Embryonic facial prominence (tissue), 1 donor: Measurements from ENCODE around the gene SLC30A7.
"Not testable (repeated sequence)": the region's sequence is repeated elsewhere in the genome, so short reads cannot be mapped to it uniquely, and the experiment has no call there.

ENCODE experiments used
- DNase-seq: peaks from one replicate; pipeline ENCODE4 v3.0.0-alpha.2; 2016; ENCODE audit errors: extremely low spot score

SLC30A7 gene

DNA sequence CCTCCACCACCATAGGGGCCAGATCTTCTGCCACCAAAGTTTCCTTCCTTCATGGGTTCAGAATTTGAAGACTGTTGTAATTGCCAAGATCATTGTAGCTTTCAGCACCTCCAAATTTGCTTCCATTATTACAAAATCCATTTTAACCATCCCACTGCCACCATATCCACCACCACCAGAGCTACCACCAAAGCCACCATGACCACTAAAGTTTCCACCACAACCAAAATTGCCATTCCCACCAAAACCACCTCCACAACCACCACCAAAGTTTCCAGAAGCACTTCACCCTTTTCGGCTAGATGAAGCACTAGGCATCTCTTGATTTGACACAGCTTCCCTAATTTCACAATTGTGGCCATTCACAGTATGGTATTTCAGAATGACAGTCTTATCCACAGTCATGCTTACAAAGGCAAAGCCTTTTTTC, 45.2 kb downstream of the SLC30A7 start:
- no peak for DNase-seq

DNA sequence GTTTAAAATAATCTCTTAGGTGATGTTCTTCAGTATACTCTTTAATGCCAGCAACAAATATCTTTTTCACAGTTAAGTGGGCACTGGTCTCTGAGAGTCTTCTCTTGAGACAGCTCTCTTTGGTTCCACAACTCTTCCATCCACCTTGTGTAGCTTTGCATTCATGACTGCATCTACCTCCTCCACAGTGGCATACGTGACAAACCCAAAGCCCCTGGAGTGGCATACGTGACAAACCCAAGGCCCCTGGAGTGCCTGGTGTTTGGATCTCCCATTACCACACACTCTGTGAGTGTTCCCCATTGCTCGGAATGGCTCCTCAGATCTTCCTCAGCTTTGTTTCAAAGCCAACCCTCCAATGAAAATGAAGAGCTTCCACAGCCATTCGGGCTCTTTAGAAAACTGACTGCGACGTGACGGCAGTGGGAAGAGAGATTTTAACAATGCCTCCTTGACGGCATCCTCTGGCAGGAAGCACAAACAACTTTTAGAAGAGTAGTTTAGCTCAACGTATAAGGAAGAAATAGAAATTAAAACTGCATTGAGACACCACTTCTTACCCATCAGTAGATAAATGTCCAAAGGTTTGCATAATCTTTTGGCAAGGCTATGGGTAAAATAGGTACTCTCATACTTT, 45.8 kb downstream of the SLC30A7 start:
- no peak for DNase-seq

GRCh38 chr1:100942304-100943046, 46.6 kb downstream of the SLC30A7 start:
- no peak for DNase-seq

DNA sequence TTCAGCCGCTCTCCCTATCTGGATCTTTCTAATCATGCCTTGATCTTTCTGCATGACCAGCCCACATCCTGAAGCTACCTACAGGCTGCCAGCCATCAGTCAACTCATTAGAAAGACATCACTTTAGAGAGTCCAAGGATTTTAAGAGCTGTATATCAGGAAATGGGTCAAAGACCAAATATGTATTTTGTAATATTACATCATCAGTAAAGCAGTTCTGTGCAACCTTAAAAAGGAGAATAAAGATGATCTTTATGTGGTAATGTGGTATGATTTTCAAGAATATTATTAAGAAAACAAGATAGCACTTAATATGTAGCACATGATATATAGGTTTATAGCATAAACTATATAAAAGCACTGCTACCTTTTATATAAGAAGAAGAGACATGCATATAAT, 47.6 kb downstream of the SLC30A7 start:
- DNase-seq = no peak

GRCh38 chr1:100946064-100946463, 50.2 kb downstream of the SLC30A7 start:
- not testable (repeated sequence) for DNase-seq

- DNase-seq = not testable (repeated sequence)
Measured at GRCh38 chr1:100947816-100948215, 51.9 kb downstream of the SLC30A7 start.

DNA sequence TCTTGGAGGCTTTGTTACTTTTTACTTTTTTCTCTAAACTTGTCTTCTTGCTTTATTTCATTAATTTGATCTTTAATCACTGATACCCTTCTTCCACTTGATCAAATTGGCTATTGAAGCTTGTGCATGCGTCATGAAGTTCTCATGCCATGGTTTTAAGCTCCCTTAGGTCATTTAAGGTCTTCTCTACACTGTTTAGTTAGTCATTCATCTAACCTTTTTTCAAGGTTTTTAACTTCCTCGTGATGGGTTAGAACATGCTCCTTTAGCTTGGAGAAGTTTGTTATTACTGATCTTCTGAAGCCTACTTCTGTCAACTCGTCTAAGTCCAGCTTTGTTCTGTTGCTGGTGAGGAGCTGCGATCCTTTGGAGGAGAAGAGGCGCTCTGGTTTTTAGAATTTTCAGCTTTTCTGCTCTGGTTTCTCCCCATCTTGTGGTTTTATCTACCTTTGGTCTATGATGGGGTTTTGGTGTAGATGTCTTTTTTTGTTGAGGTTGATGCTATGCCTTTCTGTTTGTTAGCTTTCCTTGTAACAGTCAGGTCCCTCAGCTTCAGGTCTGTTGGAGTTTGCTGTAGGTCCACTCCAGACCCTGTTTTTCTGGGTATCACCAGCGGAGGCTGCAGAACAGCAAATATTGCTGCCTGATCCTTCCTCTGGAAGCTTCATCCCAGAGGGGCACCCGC, 53.0 kb downstream of the SLC30A7 start:
- not testable (repeated sequence) for DNase-seq

GRCh38 chr1:100949515-100950158, 53.7 kb downstream of the SLC30A7 start:
- not testable (repeated sequence) for DNase-seq

DNA sequence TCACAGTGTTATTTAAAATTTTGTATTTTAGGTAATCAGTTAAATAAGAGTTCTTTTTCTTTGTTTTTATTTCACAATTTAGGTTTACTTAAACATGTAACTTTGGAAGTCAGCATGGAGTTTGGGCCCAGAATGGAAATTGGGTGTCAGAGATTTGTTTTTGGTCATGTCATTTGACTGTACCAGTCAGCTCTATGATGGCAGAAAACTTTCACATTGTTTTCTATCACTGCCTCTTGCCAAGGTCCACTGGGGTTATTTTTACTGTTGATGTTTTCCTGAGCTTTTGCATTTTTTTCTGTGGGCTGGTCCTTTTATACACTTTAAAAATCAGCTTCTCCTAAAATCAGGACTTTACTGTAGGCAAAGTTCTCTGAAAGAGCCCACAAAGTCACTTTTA, 54.4 kb downstream of the SLC30A7 start:
- DNase-seq = no peak

DNA sequence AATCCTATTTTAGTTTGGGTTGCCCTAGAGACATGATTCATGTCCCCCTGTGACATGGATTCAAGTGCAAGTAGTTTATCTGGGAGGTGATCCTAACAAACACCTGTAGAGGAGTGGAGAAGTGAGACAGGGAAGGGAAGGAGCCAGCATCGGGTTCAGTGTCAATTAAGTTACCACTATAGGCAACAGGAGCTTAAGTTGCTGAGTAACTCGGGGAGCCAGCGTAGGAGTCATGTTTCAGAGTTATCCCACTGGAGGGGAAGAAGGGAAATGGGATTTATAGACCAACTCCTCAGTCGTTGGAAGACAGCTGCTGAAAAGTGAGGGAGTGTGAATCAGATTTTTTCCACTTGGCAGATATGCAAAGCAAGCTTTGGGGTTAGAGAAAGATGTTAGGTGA, 54.9 kb downstream of the SLC30A7 start:
- DNase-seq = no peak

- no peak for DNase-seq
Measured at GRCh38 chr1:100952104-100952745, 56.3 kb downstream of the SLC30A7 start.

DNA sequence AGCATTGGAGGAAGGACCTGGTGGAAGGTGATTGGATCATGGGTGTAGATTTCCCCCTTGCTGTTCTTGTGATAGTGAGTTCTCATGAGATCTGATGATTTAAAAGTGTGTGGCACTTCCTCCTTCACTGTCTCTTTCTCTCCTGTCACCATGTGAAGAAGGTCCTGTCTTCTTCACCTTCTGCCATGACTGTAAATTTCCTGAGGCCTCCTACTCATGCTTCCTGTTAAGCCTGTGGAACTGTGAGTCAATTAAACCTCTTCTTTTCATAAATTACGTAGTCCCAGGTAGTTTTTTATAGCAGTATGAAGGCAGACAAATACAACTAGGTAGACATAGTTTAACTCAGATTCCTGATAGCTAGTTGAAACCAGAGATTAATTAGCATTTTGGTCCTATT, 57.1 kb downstream of the SLC30A7 start:
- DNase-seq = not testable (repeated sequence)

GRCh38 chr1:100953960-100954730, 58.3 kb downstream of the SLC30A7 start:
- DNase-seq = no peak

- DNase-seq = peak; percentile 64
Measured at GRCh38 chr1:100955322-100955721, 59.4 kb downstream of the SLC30A7 start.

- no peak for DNase-seq
Measured at GRCh38 chr1:100959502-100960060, 63.7 kb downstream of the SLC30A7 start.

DNA sequence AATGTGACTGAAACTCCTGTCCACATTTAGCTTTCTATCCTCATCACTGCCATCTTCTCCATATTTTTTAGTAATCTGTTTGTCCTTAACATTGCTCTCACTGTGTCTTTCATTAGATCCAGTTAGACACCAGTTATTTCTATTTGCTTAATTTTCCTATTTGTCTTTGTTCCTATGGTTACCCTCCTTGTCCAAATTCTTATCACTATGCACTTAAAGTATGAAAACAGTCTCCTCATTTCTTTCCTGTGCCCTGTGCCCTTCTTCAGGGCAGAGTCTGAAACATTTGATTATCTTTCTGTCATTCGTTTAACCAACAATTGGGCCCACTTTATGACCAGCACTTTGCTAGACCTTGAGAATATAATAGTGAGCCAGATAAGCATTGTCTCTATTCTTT, 64.2 kb downstream of the SLC30A7 start:
- DNase-seq = no peak

DNA sequence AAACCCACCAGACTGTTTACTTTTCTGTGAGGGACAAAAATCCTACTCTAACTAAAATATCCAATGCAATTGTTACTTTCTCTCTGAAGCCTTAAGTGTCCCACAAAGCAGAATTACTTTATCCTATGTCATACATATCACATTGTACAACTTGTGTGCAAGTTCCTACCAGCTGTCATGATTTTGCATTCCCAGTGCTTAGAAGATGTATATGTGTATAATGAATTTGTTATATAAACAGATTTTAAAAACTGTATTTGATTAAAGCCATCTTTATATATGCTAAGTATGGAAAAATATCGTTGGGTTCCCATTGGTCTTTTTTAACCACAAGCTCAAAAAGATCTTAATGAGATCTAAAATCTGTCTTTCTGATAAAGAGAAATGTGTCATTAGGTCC, 72.7 kb downstream of the SLC30A7 start:
- DNase-seq = no peak

DNA sequence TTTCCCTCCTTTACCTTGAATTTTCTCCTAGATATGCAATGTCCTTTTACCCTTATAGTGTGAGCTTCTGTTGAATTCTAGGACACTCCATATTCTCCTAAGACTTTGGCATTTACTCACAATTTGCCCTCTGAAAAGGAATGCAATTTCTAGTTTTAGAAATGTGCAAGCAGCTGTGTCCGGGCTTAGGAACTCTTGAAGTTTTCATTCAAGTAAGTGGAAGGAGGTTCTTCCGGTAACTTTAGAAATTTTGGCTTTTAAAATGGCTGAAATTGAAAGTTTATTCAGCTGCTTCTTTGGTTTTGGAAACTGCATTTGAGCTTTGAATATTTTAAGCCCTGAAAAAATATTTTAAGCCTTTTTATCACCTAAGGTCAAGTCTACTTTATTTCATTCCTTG, 73.4 kb downstream of the SLC30A7 start:
- DNase-seq = no peak

DNA sequence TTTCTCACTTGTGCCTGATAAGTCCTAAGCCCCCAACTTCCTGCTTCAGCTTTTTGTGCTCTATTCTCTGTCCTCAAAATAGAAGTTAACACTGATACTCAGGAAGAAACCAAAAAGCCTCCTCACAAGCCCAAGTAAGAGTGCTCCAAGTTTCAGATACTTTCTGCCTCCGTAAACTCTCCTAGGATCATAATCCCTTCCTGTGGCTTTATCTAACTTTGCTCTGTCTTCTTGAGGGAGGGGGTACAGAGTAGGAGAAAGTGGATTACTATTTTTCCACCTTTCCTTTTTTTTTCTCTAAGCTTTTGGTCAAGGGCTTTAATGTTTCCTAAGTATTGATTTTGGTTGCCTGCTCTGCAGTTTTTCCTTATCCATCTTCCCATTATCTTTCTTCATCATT, 75.1 kb downstream of the SLC30A7 start:
- no peak for DNase-seq

- DNase-seq = no peak
Measured at GRCh38 chr1:100972185-100972584, 76.3 kb downstream of the SLC30A7 start.

GRCh38 chr1:100976936-100977335, 81.0 kb downstream of the SLC30A7 start:
- DNase-seq = no peak
